Smooth muscle cell (in vitro differentiated cells): ENCODE measurements around the gene SLC6A7. TPM values are rescaled to one million over a fixed set of nuclear protein-coding genes. Genes with fewer than 3 reads are reported as not detected.

Source experiments
- DNase-seq: peaks from one replicate; lab custom pipeline; 2025; ENCODE audit not compliant: unreplicated experiment; lab: John Stamatoyannopoulos, UW
- H2AFZ ChIP-seq: fragments of 200-600 bp; sonication (generic); 2 replicates; pipeline ENCODE4 v1.6.0; 2016; ENCODE audit warnings: antibody characterized with exemption, low read depth, mild to moderate bottlenecking
- H3F3A ChIP-seq: fragments of 200-600 bp; sonication (generic); 2 replicates; pipeline ENCODE4 v1.6.0; 2017; ENCODE audit warnings: antibody characterized with exemption, low read depth
- H3K27ac ChIP-seq: fragments of 200-600 bp; sonication (generic); 2 replicates; pipeline ENCODE4 v1.5.1; 2016; ENCODE audit warnings: low read depth, mild to moderate bottlenecking
- H3K27me3 ChIP-seq: fragments of 200-600 bp; sonication (generic); 2 replicates; pipeline ENCODE4 v1.6.1; 2016; ENCODE audit warnings: low read depth, mild to moderate bottlenecking
- H3K36me3 ChIP-seq: fragments of 200-600 bp; sonication (generic); 2 replicates; pipeline ENCODE4 v1.5.1; 2016; ENCODE audit warnings: low read depth
- H3K4me1 ChIP-seq: fragments of 200-600 bp; sonication (generic); 2 replicates; pipeline ENCODE4 v1.5.1; 2016; ENCODE audit warnings: low read depth
- H3K4me2 ChIP-seq: fragments of 200-600 bp; sonication (generic); 2 replicates; pipeline ENCODE4 v1.6.0; 2016; ENCODE audit warnings: mild to moderate bottlenecking
- H3K4me3 ChIP-seq: fragments of 200-600 bp; sonication (generic); 2 replicates; pipeline ENCODE4 v1.5.1; 2016; ENCODE audit warnings: mild to moderate bottlenecking
- H3K79me2 ChIP-seq: fragments of 200-600 bp; sonication (generic); 2 replicates; pipeline ENCODE4 v1.6.0; 2016; ENCODE audit warnings: low read depth, mild to moderate bottlenecking
- H3K9ac ChIP-seq: fragments of 200-600 bp; sonication (generic); 2 replicates; pipeline ENCODE4 v1.6.0; 2016; ENCODE audit warnings: low read depth
- H3K9me3 ChIP-seq: fragments of 200-600 bp; sonication (generic); replicated peaks from 2 replicates; pipeline ENCODE4 v1.5.1; 2016; ENCODE audit warnings: low read depth
- H4K20me1 ChIP-seq: fragments of 200-600 bp; sonication (generic); 2 replicates; pipeline ENCODE4 v1.6.0; 2016; ENCODE audit warnings: low read depth
- WGBS: methylation state at CpG from one replicate; pipeline ENCODE4 v1.1.7; 2016; ENCODE audit warnings: low lambda C conversion rate; 5-methylcytosine and 5-hydroxymethylcytosine counted together
- polyA plus RNA-seq: library from polyadenylated mRNA; unstranded; fragments of >200 nt; fragmentation: Nextera tagmentation; extraction: Ambion mirVana; gene quantifications from 2 replicates; pipeline ENCODE4 v1.2.1, GENCODE V29; 2016
- total RNA-seq: library from RNA; depleted of rRNA; stranded (reverse); fragments of >200 nt; gene quantifications from 2 replicates; pipeline ENCODE4 v1.2.3, GENCODE V29; 2014
- TF ChIP-seq, protein P1 (sequence below): fragments of 200-600 bp; sonication (generic); IDR thresholded peaks from 2 replicates; pipeline ENCODE4 v1.5.1; 2017; ENCODE audit warnings: borderline replicate concordance, mild to moderate bottlenecking, antibody characterized with exemption; ENCODE audit not compliant: insufficient read depth, poor library complexity, severe bottlenecking

The SLC6A7 gene
- total and polyA plus RNA-seq, 2 experiments from 2014 or later: 0.10 TPM; not detected in 1

GRCh38 chr5:150156027-150156368, 33.9 kb upstream of the SLC6A7 start:
- Histone ChIP-seq H3K9me3 (no peaks in the 10 kb centered on the region), H3K27ac (peak overlapping the region; percentile 100), H3K27me3 (no peaks in the 10 kb centered on the region), H3K4me2 (peak overlapping the region; percentile 94), H2AFZ (no peak overlapping the region), H3K36me3 (no peaks in the 10 kb centered on the region), H3K9ac (peak overlapping the region; percentile 28), H3K4me1 (peaks cover 21% of the 10 kb centered on the region), H3K79me2 (peaks cover 44% of the 10 kb centered on the region), H3K4me3 (peak overlapping the region; percentile 70), H4K20me1 (peaks cover 35% of the 10 kb centered on the region), H3F3A (peaks cover 23% of the 10 kb centered on the region)
- DNase-seq: no peak
- TF ChIP-seq, protein P1, sequence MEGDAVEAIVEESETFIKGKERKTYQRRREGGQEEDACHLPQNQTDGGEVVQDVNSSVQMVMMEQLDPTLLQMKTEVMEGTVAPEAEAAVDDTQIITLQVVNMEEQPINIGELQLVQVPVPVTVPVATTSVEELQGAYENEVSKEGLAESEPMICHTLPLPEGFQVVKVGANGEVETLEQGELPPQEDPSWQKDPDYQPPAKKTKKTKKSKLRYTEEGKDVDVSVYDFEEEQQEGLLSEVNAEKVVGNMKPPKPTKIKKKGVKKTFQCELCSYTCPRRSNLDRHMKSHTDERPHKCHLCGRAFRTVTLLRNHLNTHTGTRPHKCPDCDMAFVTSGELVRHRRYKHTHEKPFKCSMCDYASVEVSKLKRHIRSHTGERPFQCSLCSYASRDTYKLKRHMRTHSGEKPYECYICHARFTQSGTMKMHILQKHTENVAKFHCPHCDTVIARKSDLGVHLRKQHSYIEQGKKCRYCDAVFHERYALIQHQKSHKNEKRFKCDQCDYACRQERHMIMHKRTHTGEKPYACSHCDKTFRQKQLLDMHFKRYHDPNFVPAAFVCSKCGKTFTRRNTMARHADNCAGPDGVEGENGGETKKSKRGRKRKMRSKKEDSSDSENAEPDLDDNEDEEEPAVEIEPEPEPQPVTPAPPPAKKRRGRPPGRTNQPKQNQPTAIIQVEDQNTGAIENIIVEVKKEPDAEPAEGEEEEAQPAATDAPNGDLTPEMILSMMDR: no peak
- 12% methylated on average over 7 of the region's 9 CpGs for WGBS

DNA sequence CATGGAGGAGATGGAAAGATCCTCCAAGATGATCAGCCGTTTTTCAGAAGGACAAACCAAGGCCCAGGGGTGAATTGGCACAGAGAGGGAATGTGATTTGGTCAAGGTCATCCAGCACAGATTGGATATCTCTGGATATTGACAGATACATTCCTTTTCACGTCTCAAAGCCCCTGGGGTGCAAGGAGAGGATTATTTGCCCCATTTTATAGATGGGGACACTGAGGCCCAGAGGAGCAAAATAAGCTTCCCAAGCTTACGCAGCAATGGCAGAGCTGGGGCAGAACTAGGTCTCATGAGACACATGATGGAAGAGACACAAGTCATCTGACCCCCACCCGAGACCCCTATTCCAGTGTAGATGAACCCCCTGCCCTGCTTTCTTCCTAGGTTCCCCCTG, 33.3 kb upstream of the SLC6A7 start:
- Histone ChIP-seq H3K9ac (peak overlapping the region; percentile 28), H3K27me3 (no peaks in the 10 kb centered on the region)

GRCh38 chr5:150157168-150157567, 32.7 kb upstream of the SLC6A7 start:
- Histone ChIP-seq H3K27ac (peak overlapping the region; percentile 100), H3K27me3 (no peaks in the 10 kb centered on the region), H4K20me1 (peaks cover 23% of the 10 kb centered on the region), H3K4me2 (no peak overlapping the region), H3K4me3 (no peak overlapping the region), H3K79me2 (peaks cover 33% of the 10 kb centered on the region), H3K9me3 (no peaks in the 10 kb centered on the region), H2AFZ (no peak overlapping the region), H3F3A (peaks cover 22% of the 10 kb centered on the region), H3K4me1 (peaks cover 22% of the 10 kb centered on the region), H3K9ac (no peak overlapping the region), H3K36me3 (no peaks in the 10 kb centered on the region)
- 66% methylated on average over 3 of the region's 3 CpGs for WGBS
- no peak for DNase-seq
- TF ChIP-seq, protein P1: no peak

More for the DNA sequence above, 33.3 kb upstream of the SLC6A7 start:
- Histone ChIP-seq H4K20me1 (peaks cover 29% of the 10 kb centered on the region), H3K9me3 (no peaks in the 10 kb centered on the region), H3K4me1 (peaks cover 20% of the 10 kb centered on the region), H3F3A (peaks cover 26% of the 10 kb centered on the region), H3K27ac (peak overlapping the region; percentile 100), H2AFZ (no peak overlapping the region), H3K4me2 (peak overlapping the region; percentile 94), H3K79me2 (peaks cover 39% of the 10 kb centered on the region), H3K4me3 (no peak overlapping the region), H3K36me3 (no peaks in the 10 kb centered on the region)
- no peak for DNase-seq
- WGBS: 87% methylated on average over 4 of the region's 4 CpGs
- TF ChIP-seq, protein P1: no peak

GRCh38 chr5:150158170-150158949, 31.5 kb upstream of the SLC6A7 start:
- no peak overlapping the region for H3K4me3 ChIP-seq

More at GRCh38 chr5:150158170-150158949, 31.5 kb upstream of the SLC6A7 start:
- Histone ChIP-seq H3K4me2 (no peak overlapping the region), H3K36me3 (no peaks in the 10 kb centered on the region), H2AFZ (no peak overlapping the region), H3K27ac (peak overlapping the region; percentile 100), H4K20me1 (peaks cover 11% of the 10 kb centered on the region), H3K4me1 (peaks cover 11% of the 10 kb centered on the region), H3K9me3 (no peaks in the 10 kb centered on the region), H3K9ac (no peak overlapping the region), H3F3A (peaks cover 21% of the 10 kb centered on the region), H3K27me3 (no peaks in the 10 kb centered on the region), H3K79me2 (peaks cover 21% of the 10 kb centered on the region)
- WGBS: 42% methylated on average over 11 of the region's 12 CpGs
- DNase-seq: no peak
- TF ChIP-seq, protein P1: no peak
